RWPE1 (cell line): ENCODE measurements around the gene FAM221A.
A peak's percentile ranks its signal among the peaks of the same experiment; 100 is the strongest.
"Not testable (repeated sequence)": the region's sequence is repeated elsewhere in the genome, so short reads cannot be mapped to it uniquely, and the experiment has no call there.

Experiments used
- CTCF ChIA-PET: fragments of 350-600 bp; sonication (Branson Sonifier 250); formaldehyde crosslinking; extraction: SDS; loops from one replicate; lab custom pipeline; 2021; lab: Yijun Ruan, JAX
- POLR2A ChIA-PET: fragments of 400-600 bp; formaldehyde crosslinking; extraction: SDS; loops from one replicate; lab custom pipeline; 2020; ENCODE audit warnings: antibody characterized with exemption; ENCODE audit not compliant: low non-redundant PET; lab: Yijun Ruan, JAX
- DNase-seq: peaks from one replicate; pipeline ENCODE4 v3.0.0; 2012; ENCODE audit warnings: low spot score
- H3K27ac ChIP-seq: fragments of 450-650 bp; 2 replicates; pipeline ENCODE4 v1.5.1; 2017
- TF ChIP-seq, protein P1 (sequence below): fragments of 450-650 bp; conservative IDR thresholded peaks from 2 replicates; pipeline ENCODE4 v1.5.1; 2017; ENCODE audit warnings: low read depth, mild to moderate bottlenecking

The FAM221A gene

DNA sequence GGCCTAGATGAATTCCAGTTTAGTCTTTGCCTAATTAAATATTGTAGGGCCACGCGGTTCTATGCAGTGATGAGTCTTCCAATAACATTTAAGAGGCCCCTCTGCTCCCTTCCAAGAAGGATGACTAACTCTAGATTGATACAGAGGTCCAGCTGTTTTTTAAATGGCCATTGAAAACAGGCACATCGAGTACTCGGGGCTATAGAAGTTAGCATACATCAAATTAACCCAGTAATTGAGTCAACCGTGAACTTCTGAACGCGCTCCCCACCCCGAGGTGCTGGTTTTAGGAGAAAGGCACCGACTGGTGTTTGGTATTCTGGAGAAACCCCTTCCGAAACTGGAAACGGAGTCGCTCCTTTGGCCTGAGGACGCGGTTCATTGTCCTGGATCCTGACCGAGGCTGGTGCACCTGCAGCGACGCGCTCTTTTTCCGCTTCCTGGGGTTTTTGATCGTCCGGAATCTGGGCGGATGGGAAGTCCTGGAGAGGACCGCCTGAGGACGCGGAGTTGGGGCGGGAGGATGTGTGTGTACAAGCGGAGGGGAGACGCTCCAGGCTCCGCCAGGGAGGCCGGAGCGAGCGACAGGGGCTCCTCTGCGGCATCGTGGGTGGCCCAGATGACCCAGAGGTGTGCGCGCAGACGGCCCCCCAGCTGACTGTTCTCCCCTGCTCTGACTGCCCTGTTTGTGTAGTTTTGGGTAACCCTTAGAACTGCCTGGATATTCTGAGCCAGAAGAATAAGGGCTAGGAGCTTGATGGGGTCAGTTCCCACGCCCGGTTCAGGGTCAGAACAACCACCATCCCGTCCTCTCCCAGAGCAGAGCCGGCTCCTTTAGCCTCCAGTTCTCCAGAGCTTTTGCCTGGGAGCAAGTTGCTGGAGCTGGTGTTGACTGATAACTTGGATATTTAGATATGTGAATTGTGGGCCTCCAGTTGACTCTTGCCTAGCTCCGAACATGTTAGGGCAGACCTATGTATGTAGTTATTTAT, 711 bp downstream of the FAM221A start:
- POLR2A ChIA-PET: interaction anchor here (0.7 kb wide), 1 partner anchor 425 kb away, joined by 3 read pairs; no protein-coding TSS in a partner anchor
- H3K27ac ChIP-seq: no peak overlapping the region
- TF ChIP-seq, protein P1, sequence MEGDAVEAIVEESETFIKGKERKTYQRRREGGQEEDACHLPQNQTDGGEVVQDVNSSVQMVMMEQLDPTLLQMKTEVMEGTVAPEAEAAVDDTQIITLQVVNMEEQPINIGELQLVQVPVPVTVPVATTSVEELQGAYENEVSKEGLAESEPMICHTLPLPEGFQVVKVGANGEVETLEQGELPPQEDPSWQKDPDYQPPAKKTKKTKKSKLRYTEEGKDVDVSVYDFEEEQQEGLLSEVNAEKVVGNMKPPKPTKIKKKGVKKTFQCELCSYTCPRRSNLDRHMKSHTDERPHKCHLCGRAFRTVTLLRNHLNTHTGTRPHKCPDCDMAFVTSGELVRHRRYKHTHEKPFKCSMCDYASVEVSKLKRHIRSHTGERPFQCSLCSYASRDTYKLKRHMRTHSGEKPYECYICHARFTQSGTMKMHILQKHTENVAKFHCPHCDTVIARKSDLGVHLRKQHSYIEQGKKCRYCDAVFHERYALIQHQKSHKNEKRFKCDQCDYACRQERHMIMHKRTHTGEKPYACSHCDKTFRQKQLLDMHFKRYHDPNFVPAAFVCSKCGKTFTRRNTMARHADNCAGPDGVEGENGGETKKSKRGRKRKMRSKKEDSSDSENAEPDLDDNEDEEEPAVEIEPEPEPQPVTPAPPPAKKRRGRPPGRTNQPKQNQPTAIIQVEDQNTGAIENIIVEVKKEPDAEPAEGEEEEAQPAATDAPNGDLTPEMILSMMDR: no peak
- CTCF ChIA-PET: interaction anchor here (0.6 to 1.3 kb wide), 10 partner anchors 13 to 114 kb away, joined by 3 to 5 read pairs (median 3); no protein-coding TSS in a partner anchor
- DNase-seq: peak; percentile 41

DNA sequence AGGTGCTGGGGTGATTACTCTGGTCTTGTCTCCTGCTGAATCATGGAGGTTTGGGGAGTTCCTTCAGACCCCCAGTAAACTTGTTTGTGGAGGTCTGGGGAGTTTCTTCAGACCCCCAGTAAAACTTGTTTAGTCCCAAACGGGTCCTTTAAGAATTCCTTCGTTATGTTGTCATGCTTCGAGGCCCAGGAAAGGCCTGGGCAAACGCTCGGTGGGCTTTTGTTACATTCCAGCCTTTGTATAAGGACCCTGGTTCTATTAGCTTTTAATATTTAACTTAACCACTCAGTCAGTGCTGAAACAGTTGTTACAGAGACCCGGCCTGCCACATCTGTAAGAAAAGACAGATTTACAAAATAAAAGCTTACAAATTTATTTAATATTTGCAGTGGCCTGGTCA, 4.0 kb downstream of the FAM221A start:
- CTCF ChIA-PET: interaction anchor here (1.2 to 1.7 kb wide), 2 partner anchors 10 to 12 kb away, joined by 3 to 6 read pairs; no protein-coding TSS in a partner anchor
- H3K27ac ChIP-seq, POLR2A ChIA-PET, DNase-seq: not testable (repeated sequence)

DNA sequence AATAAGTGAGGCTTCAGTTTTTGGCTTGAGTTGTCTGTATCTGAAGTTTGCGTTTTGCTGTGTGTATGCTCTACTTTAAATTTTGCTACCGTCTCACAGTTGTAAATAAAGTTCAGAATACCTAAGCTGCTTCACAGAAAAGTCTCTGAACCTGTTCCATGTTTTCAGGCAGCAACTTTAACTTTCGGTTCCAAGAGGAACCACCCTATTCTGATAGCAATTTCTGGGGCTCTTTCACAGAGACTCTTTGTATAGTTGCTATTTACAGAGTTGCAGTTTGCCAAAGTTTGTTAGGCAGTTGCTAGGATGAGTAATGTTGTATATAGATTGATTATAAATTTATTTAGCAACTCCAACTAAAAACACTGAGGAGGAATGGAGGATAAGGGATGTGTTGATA, 5.7 kb downstream of the FAM221A start:
- ChIA-PET CTCF (interaction anchor here (0.5 to 1.7 kb wide), 3 partner anchors 8 to 252 kb away, joined by 3 to 6 read pairs (median 6); no protein-coding TSS in a partner anchor), POLR2A (no interaction called here)
- TF ChIP-seq, protein P1: no peak
- DNase-seq: no peak
- H3K27ac ChIP-seq: no peak overlapping the region

DNA sequence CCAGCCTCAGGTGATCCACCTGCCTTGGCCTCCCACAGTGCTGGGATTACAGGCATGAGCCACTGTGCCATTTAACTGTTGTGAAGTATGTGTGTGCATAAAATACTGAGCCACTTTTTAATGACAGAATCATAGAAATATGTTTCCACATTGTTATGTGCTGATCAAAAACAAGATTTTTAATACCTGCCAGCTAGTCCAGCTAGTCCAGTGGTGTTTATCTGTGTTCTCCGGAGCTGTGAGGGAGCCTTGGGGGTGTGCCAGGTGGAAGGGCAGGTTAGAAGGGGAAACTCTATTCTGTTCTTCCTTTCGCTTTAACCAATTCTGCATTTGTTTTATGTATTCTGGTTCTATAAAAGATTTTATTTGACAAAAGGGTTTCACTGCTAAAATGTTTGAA, 7.0 kb downstream of the FAM221A start:
- H3K27ac ChIP-seq: no peak overlapping the region
- TF ChIP-seq, protein P1: no peak
- ChIA-PET CTCF (interaction anchor here (0.7 kb wide), 1 partner anchor 37 kb away, joined by 4 read pairs; no protein-coding TSS in a partner anchor), POLR2A (no interaction called here)
- no peak for DNase-seq

DNA sequence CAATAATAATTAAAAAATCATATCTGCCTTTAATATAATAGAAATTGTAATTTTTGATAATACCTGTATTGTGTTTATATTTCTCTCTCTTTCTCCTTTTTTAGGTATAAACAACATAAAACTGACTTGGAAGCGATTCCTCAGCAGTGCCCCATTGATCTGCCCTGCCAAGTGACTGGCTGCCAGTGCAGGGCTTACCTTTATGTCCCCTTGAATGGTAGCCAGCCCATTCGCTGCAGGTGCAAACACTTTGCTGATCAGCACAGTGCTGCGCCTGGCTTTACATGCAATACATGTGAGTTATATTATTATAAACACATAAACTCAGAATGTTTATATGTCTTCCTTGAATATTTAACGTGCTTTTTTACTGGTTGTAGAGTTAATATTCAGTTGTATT, 9.2 kb downstream of the FAM221A start:
- CTCF ChIA-PET: interaction anchor here (0.8 kb wide), 1 partner anchor 331 kb away, joined by 3 read pairs; no protein-coding TSS in a partner anchor
- TF ChIP-seq, protein P1: no peak
- DNase-seq: no peak
- POLR2A ChIA-PET: no interaction called here
- H3K27ac ChIP-seq: no peak overlapping the region

DNA sequence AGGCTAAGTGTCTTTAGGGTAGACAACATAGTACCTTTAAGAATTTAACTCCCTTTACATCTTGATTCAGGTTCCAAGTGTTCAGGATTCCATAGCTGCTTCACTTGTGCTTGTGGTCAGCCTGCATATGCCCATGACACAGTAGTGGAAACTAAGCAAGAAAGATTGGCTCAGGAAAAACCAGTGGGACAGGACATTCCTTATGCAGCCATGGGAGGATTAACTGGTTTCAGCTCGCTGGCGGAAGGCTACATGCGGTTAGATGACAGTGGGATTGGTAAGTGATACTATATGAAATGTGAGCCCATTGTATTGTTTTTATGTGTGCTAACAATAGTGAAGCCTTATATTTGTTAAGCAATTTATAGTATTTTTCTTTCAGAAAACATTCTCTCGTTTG, 11.3 kb downstream of the FAM221A start:
- DNase-seq: no peak
- H3K27ac ChIP-seq: no peak overlapping the region
- TF ChIP-seq, protein P1: no peak
- CTCF ChIA-PET: no interaction called here
- POLR2A ChIA-PET: no interaction called here
